SU-DHL-6 (cell line): Measurements from ENCODE around the gene TP53AIP1.

Source experiments
- H2AFZ ChIP-seq: fragments of 200-600 bp; sonication (generic); 2 replicates; pipeline ENCODE4 v1.6.1; 2014; ENCODE audit warnings: low read depth, mild to moderate bottlenecking, moderate library complexity, mixed read lengths, antibody characterized with exemption, low read length; ENCODE audit not compliant: severe bottlenecking
- H3F3A ChIP-seq: fragments of 200-600 bp; shearing (Covaris generic); 2 replicates; pipeline ENCODE4 v1.6.0; 2016; ENCODE audit warnings: antibody characterized with exemption, mild to moderate bottlenecking; ENCODE audit not compliant: insufficient read depth
- H3K27ac ChIP-seq: fragments of 200-600 bp; sonication (generic); 2 replicates; pipeline ENCODE4 v1.5.1; 2016; ENCODE audit warnings: low read depth, mild to moderate bottlenecking, low read length, moderate library complexity, mixed read lengths
- H3K27me3 ChIP-seq: fragments of 200-600 bp; sonication (generic), shearing (Covaris generic); 2 replicates; pipeline ENCODE4 v1.6.0; 2014; ENCODE audit warnings: mild to moderate bottlenecking, low read length
- H3K36me3 ChIP-seq: fragments of 200-600 bp; sonication (generic); 2 replicates; pipeline ENCODE4 v1.6.1; 2014; ENCODE audit warnings: mild to moderate bottlenecking, low read length, mixed read lengths
- H3K4me2 ChIP-seq: fragments of 300-600, 200-600 bp; shearing (Covaris generic), sonication (generic); 2 replicates; pipeline ENCODE4 v1.6.0; 2014; ENCODE audit warnings: low read length, low read depth, mild to moderate bottlenecking; ENCODE audit not compliant: poor library complexity, severe bottlenecking
- H3K4me3 ChIP-seq: fragments of 200-600 bp; sonication (generic); 2 replicates; pipeline ENCODE4 v1.5.1; 2014; ENCODE audit warnings: antibody characterized with exemption, low read length, mild to moderate bottlenecking, mixed read lengths; ENCODE audit not compliant: insufficient read depth, poor library complexity, severe bottlenecking
- H3K79me2 ChIP-seq: fragments of 200-600 bp; sonication (generic); 2 replicates; pipeline ENCODE4 v1.6.1; 2014; ENCODE audit warnings: mild to moderate bottlenecking, low read length, moderate library complexity; ENCODE audit not compliant: insufficient read depth
- H3K9ac ChIP-seq: fragments of 200-600 bp; sonication (generic); 2 replicates; pipeline ENCODE4 v1.7.0; 2014; ENCODE audit warnings: mild to moderate bottlenecking, low read length
- H3K9me2 ChIP-seq: fragments of 200-600 bp; sonication (generic); replicated peaks from 2 replicates; pipeline ENCODE4 v1.6.1; 2014; ENCODE audit warnings: low read length; ENCODE audit not compliant: insufficient read depth
- H3K9me3 ChIP-seq: fragments of 200-600 bp; sonication (generic); 2 replicates; pipeline ENCODE4 v1.6.1; 2014; ENCODE audit warnings: low read length, mixed read lengths; ENCODE audit not compliant: insufficient read depth
- H4K20me1 ChIP-seq: fragments of 200-600 bp; sonication (generic); 2 replicates; pipeline ENCODE4 v1.6.1; 2014; ENCODE audit warnings: low read depth, mild to moderate bottlenecking, antibody characterized with exemption, low read length, moderate library complexity, mixed read lengths
- CTCF ChIP-seq: fragments of 200-600 bp; sonication (generic); IDR thresholded peaks from one replicate; pipeline ENCODE4 v1.5.1; 2017; ENCODE audit warnings: antibody characterized with exemption, mild to moderate bottlenecking, low read length, moderate library complexity; ENCODE audit not compliant: insufficient read depth, poor library complexity, severe bottlenecking
- EZH2phosphoT487 ChIP-seq: fragments of 200-600 bp; sonication (generic), shearing (Covaris generic); conservative IDR thresholded peaks from 2 replicates; pipeline ENCODE4 v1.6.1; 2018; ENCODE audit warnings: mild to moderate bottlenecking, antibody characterized with exemption, low read length, moderate library complexity, mixed read lengths

The TP53AIP1 gene

GRCh38 chr11:128901653-128902514 is 40.8 kb downstream of the TP53AIP1 start:
- Histone ChIP-seq H3K9ac (no peak overlapping the region), H3K9me3 (no peaks in the 10 kb centered on the region), H3K4me3 (no peak overlapping the region), H4K20me1 (no peaks in the 10 kb centered on the region), H3F3A (no peaks in the 10 kb centered on the region), H2AFZ (no peak overlapping the region), H3K79me2 (no peaks in the 10 kb centered on the region), H3K27me3 (no peaks in the 10 kb centered on the region), H3K4me2 (no peak overlapping the region), H3K27ac (no peak overlapping the region), H3K36me3 (no peaks in the 10 kb centered on the region), H3K9me2 (no peaks in the 10 kb centered on the region)
- TF ChIP-seq CTCF, result no peak
- no peak for TF ChIP-seq EZH2phosphoT487

- Histone ChIP-seq H3K79me2 (no peaks in the 10 kb centered on the region), H3K9me3 (no peaks in the 10 kb centered on the region), H3K4me3 (no peak overlapping the region), H3K9me2 (no peaks in the 10 kb centered on the region), H3K36me3 (no peaks in the 10 kb centered on the region), H3K27me3 (no peaks in the 10 kb centered on the region), H3K4me2 (no peak overlapping the region), H3F3A (no peaks in the 10 kb centered on the region), H3K27ac (no peak overlapping the region), H2AFZ (no peak overlapping the region), H3K9ac (no peak overlapping the region), H4K20me1 (no peaks in the 10 kb centered on the region)
- TF ChIP-seq EZH2phosphoT487 (no peak), CTCF (no peak)
Observed at GRCh38 chr11:128900468-128900867, 42.2 kb downstream of the TP53AIP1 start.

GRCh38 chr11:128898580-128899344 is 43.9 kb downstream of the TP53AIP1 start:
- Histone ChIP-seq H4K20me1 (no peaks in the 10 kb centered on the region), H3K4me3 (no peak overlapping the region), H3K9me3 (no peaks in the 10 kb centered on the region), H3K27ac (no peak overlapping the region), H3K27me3 (no peaks in the 10 kb centered on the region), H3K9ac (no peak overlapping the region), H3K4me2 (no peak overlapping the region), H2AFZ (no peak overlapping the region), H3F3A (no peaks in the 10 kb centered on the region), H3K79me2 (no peaks in the 10 kb centered on the region), H3K9me2 (no peaks in the 10 kb centered on the region), H3K36me3 (no peaks in the 10 kb centered on the region)
- TF ChIP-seq CTCF (no peak), EZH2phosphoT487 (no peak)
